T1000 (cell line): ENCODE results near the gene ZNF273.

Experiments used
- DNase-seq: peaks from one replicate; lab custom pipeline; 2025; ENCODE audit warnings: mixed read lengths; lab: John Stamatoyannopoulos, UW

The ZNF273 gene

GRCh38 chr7:64876792-64877713, 26.0 kb upstream of the ZNF273 start:
- peak; percentile 18 for DNase-seq

DNA sequence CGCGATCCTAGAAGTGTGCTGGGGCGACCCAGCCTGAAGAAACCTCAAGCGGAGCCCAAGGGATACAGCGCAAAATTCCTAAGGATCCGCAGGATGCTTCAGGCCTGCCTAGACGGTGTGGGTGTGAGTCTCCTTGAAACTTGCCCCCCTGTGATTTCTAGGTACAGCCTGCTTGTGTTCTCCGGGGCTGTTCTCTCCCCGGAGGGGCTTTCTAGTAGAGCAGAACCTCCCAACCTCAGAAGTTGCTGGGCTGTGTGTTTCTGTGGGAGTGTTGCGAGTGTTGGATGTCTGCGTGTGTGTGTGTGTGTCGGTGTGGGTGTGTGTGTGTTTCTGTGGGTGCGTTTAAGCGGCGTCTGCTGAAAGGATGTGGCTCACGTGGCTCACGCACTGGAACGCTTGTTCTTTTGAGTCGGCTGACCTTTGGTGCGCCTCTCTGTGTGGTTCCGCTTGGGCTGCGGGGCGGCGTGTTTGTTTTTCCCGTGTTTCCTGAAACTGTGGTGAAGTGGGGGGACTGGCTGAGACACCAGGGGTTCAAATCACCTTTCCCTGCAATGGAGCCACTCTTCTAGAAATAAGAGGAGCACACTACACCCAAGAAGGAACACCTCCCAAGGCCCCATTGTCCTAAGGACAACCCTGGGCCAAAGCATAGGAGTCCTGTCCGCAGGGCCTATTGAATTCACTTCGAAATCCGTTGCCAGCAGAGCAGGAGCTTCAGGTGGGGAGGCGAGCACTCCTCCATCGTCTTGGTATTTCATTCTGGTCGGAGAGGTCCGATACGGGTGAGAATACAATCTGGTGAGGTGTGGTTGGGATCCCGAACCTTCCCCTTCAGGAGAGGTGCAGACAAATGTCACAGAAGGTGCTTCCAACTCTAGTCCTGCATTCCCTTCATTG, 25.1 kb upstream of the ZNF273 start:
- no peak for DNase-seq

DNA sequence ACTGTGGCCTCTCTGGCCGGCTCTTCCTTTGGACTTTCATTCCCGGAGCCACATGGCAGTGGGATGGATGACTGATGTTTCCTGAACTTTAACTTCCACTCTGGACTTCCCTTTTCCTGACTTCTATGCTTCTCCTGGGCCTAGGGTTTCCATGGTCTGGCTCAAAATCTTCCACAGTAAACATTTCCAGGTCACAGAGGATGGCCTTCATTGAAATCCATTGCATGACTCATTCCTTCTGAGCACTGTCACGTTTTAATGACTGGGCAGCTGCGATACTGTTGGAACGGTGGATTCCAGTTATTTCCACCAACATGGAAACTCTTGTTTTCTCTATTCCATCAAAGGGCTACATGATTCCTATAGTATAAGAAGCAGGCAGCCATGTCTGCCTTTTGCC, 24.4 kb upstream of the ZNF273 start:
- DNase-seq: peak; percentile 11

- no peak for DNase-seq
These were observed 23.9 kb upstream of the ZNF273 start for GRCh38 chr7:64879086-64879730.

DNA sequence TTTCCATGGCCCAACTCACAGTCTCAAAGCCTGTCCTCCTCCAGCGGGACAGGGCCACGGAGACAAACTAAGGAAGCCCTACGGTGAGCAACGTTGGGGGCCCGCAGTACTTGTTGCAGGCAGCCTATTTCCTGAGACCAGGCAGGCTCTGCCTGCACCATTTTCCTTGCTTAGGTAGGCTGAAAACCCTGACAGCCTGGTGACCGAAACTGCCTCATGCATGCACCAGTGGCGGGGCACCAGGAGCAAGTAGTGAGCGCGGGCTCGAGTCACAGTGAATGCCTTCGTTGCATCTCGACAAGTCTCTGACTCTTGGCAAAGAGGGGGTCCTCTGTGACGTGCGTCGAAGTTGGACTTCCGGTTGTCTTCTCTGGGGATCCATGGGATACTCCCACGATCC, 23.3 kb upstream of the ZNF273 start:
- no peak for DNase-seq

GRCh38 chr7:64880322-64881297, 22.5 kb upstream of the ZNF273 start:
- no peak for DNase-seq

- DNase-seq: no peak
These were observed 21.4 kb upstream of the ZNF273 start for GRCh38 chr7:64881461-64882287.

GRCh38 chr7:64882341-64883112, 20.5 kb upstream of the ZNF273 start:
- no peak for DNase-seq

DNA sequence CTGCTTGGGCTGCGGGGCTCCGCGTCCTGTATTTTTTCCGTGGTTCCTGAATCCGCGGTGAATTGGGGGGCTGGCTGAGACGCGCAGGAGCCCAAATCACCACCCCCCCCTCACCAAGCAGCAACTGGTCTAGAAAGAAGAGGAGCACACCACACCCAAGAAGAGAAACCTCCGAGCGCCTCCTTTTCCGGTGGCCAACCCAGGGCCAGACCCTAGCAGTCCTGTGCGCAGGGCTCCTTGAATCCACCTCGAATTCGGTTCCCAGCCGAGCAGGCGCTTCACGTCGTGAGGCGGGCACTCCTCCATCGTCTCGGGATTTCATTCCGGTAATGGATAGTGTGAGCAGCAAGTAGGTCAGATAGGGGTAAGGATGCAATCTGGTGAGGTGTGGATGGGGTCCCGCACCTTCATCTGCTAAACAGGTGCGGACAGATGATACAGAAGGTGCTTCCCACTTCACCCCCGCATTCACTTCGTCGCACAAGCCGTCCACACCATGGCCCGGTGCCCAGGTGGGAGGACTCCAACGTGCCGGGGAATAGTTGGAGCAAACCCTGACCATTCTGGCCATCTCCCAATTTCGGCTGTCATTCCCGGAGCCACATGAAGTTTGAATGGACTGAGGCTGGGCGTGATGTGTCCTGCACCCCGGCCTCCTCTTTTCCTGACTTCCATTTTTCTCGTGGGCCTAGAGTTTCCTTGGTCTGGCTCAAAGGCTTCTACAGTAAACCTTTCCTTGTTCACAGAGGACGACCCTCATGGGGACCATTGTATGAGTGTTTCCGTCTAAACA, 19.8 kb upstream of the ZNF273 start:
- DNase-seq: no peak

GRCh38 chr7:64884085-64884912, 18.8 kb upstream of the ZNF273 start:
- DNase-seq: no peak

- no peak for DNase-seq
These were observed 18.1 kb upstream of the ZNF273 start for GRCh38 chr7:64884913-64885370.

DNA sequence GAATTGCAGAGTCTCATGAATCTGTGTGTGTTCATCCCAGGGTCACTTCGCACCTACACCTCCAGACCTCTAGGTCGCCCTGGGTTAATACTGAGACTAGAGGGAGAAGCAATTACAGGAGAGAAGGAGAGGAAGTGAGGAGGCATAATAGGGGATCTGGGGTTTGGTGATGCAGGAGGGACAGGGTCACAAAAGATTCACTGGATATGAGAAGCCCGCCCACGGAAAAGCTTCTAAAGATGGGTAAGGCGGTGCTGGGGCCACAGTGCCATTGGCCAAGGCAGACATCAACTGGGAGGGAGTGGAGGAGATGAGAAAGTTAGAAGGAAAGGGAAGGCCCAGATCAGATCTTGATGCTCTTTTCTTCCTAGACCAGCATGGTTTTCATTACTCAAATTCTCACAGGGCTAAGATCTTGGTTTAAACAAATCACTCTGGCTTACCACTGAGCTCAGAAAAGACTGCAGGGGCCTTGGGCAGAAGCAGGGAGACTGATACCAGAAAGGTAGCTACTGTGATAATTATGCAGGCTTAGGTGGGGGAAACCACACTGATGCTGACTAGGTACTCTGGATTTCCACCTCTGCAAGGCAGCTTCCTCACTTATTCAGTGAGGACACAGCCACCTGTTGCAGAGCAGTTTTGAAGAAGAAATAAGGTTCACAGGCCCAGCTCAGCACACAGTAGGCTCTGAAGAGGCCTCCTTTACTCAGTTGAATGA, 17.4 kb upstream of the ZNF273 start:
- no peak for DNase-seq

GRCh38 chr7:64886956-64887545, 16.0 kb upstream of the ZNF273 start:
- DNase-seq: no peak

DNA sequence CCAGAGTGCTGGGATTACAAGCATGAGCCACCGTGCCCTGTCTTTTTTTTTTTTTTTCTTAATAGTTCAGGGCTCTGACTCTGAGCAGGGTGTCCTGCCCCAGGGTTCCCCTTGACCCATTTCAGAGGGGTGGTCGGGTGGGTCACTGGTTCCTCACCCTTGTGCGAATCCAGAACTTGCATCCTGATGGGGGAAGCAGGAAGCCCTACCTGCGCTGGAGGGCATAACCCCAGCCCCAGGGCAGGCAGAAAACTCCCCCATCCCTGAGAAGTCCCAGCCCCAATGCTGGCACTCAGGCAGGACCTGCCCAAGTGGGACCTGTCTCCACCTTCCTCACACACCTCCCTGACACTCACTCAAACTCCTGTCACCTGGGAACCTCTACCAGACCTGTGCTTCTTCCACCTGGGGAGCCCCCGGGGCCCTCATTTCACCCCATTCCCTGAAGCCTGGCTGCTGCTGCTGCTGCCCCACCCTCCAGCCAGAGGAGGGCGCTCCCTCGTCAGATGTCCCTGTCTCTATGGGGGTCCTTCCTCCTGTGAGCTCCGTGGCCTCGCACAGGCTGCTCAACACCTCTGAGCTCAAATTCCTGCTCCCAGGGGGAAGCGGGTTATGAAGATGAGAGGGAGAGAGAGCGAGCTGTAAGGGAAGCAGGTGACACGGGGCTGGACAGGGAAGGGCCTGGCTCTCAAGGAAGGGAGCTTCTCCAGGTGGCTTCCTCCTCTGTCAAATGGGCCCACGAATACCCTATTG, 15.1 kb upstream of the ZNF273 start:
- no peak for DNase-seq

- no peak for DNase-seq
These were observed 14.5 kb upstream of the ZNF273 start for GRCh38 chr7:64888561-64888900.
